Natural killer cell (primary cell): ENCODE results near the gene GPR176. TPM values are rescaled to one million over a fixed set of nuclear protein-coding genes. Genes with fewer than 3 reads are reported as not detected.

ENCODE experiments used
- ATAC-seq, 3 donors: fragments of 150-1000 bp in 2 of 3; fragments of 200-7000 bp in 1 of 3; cut with Tn5 transposase; 1 replicate in 1 of 3; 2 replicates in 2 of 3; pipeline ENCODE4 v1.10.0; 2021; ENCODE audit warnings: mild to moderate bottlenecking in 2 of 3, moderate library complexity in 2 of 3
- DNase-seq, 2 donors: peaks; one replicate each; pipeline versions ENCODE4 v3.0.0 to v3.0.0-alpha.2; 2013 to 2021; ENCODE audit warnings: mixed read lengths in 1 of 2
- H3K27ac ChIP-seq: one replicate; pipeline ENCODE4 v1.5.1; 2013; ENCODE audit warnings: mild to moderate bottlenecking, low read length
- H3K27me3 ChIP-seq: one replicate; pipeline ENCODE4 v1.6.1; 2013; ENCODE audit warnings: low read length; ENCODE audit not compliant: control insufficient read depth, insufficient read depth
- H3K36me3 ChIP-seq: one replicate; pipeline ENCODE4 v1.6.1; 2013; ENCODE audit warnings: low read length; ENCODE audit not compliant: control insufficient read depth, insufficient read depth
- H3K4me1 ChIP-seq: one replicate; pipeline ENCODE4 v1.6.1; 2013; ENCODE audit warnings: low read length; ENCODE audit not compliant: control insufficient read depth, insufficient read depth
- H3K4me3 ChIP-seq: one replicate; pipeline ENCODE4 v1.5.1; 2013; ENCODE audit warnings: low read length
- H3K9me3 ChIP-seq: one replicate; pipeline ENCODE4 v1.6.1; 2013; ENCODE audit warnings: low read length; ENCODE audit not compliant: control insufficient read depth, insufficient read depth
- H3K27ac Mint-ChIP-seq, 2 donors: one replicate each; pipeline ENCODE4 v1.8.0; 2022; ENCODE audit warnings: mild to moderate bottlenecking in 2 of 2, mixed read lengths in 2 of 2, moderate library complexity in 1 of 2
- H3K27me3 Mint-ChIP-seq, 2 donors: one replicate each; pipeline ENCODE4 v1.8.0; 2022; ENCODE audit warnings: low read depth in 2 of 2, mixed read lengths in 2 of 2
- H3K36me3 Mint-ChIP-seq: one replicate; pipeline ENCODE4 v1.8.0; 2022; ENCODE audit warnings: mixed read lengths
- H3K4me1 Mint-ChIP-seq, 2 donors: one replicate each; pipeline ENCODE4 v1.8.0; 2022; ENCODE audit warnings: mixed read lengths in 2 of 2
- H3K4me3 Mint-ChIP-seq: one replicate; pipeline ENCODE4 v1.8.0; 2022; ENCODE audit warnings: mild to moderate bottlenecking, moderate library complexity, mixed read lengths
- H3K9me3 Mint-ChIP-seq, 2 donors: one replicate each; pipeline ENCODE4 v1.8.0; 2022; ENCODE audit warnings: mixed read lengths in 2 of 2
- WGBS: methylation state at CpG from one replicate; pipeline ENCODE4 v1.1.7; 2013; ENCODE audit warnings: missing lambda C conversion rate; ENCODE audit not compliant: insufficient coverage; 5-methylcytosine and 5-hydroxymethylcytosine counted together
- intact Hi-C: fragments of 100-400 bp; cut with micrococcal nuclease; formaldehyde crosslinking; loops from one replicate; pipeline ENCODE4 v1.14.2; 2022
- total RNA-seq, 4 donors: library from RNA; stranded (reverse); fragments of 120-200 nt in 1 of 4; gene quantifications; one replicate each; pipeline versions ENCODE4 v1.2.3 to v1.2.4, GENCODE V29; 2013 to 2022
- TF ChIP-seq, protein P1 (sequence below): fragments of 200-600 bp; IDR thresholded peaks from one replicate; pipeline ENCODE4 v1.8.0; 2022; ENCODE audit warnings: antibody characterized with exemption

GPR176 gene
- total RNA-seq, 3 donors from 2014 or later (not counting 1 experiment from before 2014, with no cell fraction given), result 0.38 TPM; not detected in 2

DNA sequence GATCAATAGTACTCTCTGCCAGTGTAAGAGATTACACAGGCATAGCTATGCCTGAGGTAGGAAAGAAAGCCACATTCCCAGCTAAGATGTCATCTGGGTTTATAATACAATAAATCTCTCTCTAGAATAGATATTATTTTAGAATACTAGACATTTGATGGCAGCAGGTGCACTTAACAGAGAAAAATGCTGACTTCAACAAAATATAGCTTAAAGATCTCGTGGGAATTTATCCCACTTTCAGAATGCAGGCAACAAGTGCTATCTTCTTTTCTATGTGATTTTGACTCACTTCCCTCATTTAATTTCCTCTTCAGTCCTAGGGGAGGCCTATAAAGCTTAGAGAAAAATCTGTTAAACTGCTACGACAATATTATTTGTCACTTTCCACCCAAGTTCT, 76.5 kb downstream of the GPR176 start:
- no peaks in the 10 kb centered on the region for H3K9me3 ChIP-seq
- 75% methylated on average over 1 of the region's 2 CpGs for WGBS
- ATAC-seq, result no peak
- H3K4me3 Mint-ChIP-seq, result no peak overlapping the region
- H3K36me3 ChIP-seq, result no peaks in the 10 kb centered on the region
- H3K9me3 Mint-ChIP-seq, result no peaks in the 10 kb centered on the region
- H3K27ac ChIP-seq, result no peak overlapping the region
- peaks cover 14 to 18% of the 10 kb centered on the region in 2 donors for H3K27me3 Mint-ChIP-seq
- TF ChIP-seq, protein P1, sequence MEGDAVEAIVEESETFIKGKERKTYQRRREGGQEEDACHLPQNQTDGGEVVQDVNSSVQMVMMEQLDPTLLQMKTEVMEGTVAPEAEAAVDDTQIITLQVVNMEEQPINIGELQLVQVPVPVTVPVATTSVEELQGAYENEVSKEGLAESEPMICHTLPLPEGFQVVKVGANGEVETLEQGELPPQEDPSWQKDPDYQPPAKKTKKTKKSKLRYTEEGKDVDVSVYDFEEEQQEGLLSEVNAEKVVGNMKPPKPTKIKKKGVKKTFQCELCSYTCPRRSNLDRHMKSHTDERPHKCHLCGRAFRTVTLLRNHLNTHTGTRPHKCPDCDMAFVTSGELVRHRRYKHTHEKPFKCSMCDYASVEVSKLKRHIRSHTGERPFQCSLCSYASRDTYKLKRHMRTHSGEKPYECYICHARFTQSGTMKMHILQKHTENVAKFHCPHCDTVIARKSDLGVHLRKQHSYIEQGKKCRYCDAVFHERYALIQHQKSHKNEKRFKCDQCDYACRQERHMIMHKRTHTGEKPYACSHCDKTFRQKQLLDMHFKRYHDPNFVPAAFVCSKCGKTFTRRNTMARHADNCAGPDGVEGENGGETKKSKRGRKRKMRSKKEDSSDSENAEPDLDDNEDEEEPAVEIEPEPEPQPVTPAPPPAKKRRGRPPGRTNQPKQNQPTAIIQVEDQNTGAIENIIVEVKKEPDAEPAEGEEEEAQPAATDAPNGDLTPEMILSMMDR, result no peak
- H3K27me3 ChIP-seq, result no peaks in the 10 kb centered on the region
- no peak overlapping the region for H3K4me3 ChIP-seq
- DNase-seq, result no peak
- H3K4me1 Mint-ChIP-seq, result no peaks in the 10 kb centered on the region
- intact Hi-C loops, result no loop called here
- no peak overlapping the region for H3K27ac Mint-ChIP-seq
- H3K4me1 ChIP-seq, result no peaks in the 10 kb centered on the region
- H3K36me3 Mint-ChIP-seq, result no peaks in the 10 kb centered on the region

DNA sequence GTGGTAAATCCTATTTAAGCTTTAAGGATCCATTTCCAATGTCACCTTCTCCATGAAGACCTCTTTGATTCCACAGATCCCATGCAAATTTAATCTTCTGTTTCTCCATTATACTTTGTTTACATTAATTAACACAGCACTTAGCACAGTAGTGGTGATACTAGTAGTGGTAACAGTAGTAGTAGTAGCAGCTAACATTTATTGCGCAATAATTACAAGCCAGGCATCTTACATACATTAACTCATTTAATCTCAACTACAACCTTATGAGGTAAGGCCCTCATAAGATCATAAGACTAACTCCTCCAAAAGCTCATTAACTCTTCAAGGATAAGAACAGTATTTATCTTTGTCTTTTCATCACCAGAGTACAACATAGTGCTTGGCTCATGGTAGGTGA, 82.6 kb downstream of the GPR176 start:
- no peaks in the 10 kb centered on the region for H3K4me1 Mint-ChIP-seq
- Histone ChIP-seq H3K27ac (no peak overlapping the region), H3K36me3 (no peaks in the 10 kb centered on the region), H3K27me3 (peaks cover 3% of the 10 kb centered on the region), H3K4me1 (no peaks in the 10 kb centered on the region), H3K4me3 (no peak overlapping the region), H3K9me3 (no peaks in the 10 kb centered on the region)
- no peaks in the 10 kb centered on the region for H3K36me3 Mint-ChIP-seq
- ATAC-seq (no peak), DNase-seq (no peak)
- H3K4me3 Mint-ChIP-seq, result no peak overlapping the region
- no peak overlapping the region for H3K27ac Mint-ChIP-seq
- H3K9me3 Mint-ChIP-seq, result no peaks in the 10 kb centered on the region
- TF ChIP-seq, protein P1, result no peak
- no CpG with 5 or more reads among the region's 1 CpG for WGBS
- H3K27me3 Mint-ChIP-seq, result peaks cover 28 to 32% of the 10 kb centered on the region in 2 donors
- intact Hi-C loops, result no loop called here

DNA sequence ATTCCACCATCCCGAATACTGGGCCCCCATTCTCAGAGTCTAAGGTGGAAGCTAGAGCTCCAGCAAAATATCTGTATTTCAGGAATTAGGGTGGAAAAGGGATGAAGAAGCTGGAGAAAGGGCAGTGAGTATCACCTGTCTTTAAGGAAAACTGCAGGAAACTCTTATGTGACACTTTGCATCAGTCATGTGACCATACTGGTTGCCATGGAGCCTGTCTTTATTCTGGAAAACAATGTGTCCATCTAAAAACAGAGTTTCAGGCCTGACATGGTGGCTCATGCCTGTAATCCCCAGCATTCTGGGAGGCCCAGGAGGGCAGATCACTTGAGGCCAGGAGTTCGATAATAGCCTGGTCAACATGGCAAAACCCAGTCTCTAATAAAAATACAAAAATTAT, 84.5 kb downstream of the GPR176 start:
- H3K27ac Mint-ChIP-seq, result no peak overlapping the region
- no peak for ATAC-seq

DNA sequence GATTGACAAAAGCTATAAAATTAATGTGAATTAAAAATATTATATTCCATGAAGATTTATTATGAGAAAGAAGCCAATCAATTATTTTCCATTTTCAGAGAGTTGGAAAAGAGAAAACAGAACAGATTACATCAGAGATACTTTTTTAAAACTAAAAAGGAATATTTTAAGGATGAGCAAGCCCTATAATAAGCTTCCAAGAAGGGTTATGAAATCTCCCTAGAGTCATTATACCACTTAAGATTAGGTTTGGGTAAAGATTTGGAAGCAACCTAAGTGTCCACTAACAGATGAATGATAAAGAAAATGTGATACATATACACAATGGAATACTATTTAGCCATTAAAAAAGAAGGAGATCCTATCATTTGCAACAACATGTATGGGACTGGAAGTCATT, 85.8 kb downstream of the GPR176 start:
- Histone ChIP-seq H3K9me3 (no peaks in the 10 kb centered on the region), H3K4me1 (no peaks in the 10 kb centered on the region), H3K36me3 (no peaks in the 10 kb centered on the region), H3K27ac (no peak overlapping the region), H3K27me3 (peaks cover 6% of the 10 kb centered on the region), H3K4me3 (no peak overlapping the region)
- Mint-ChIP-seq H3K9me3 (no peaks in the 10 kb centered on the region), H3K27ac (no peak overlapping the region), H3K4me3 (no peak overlapping the region), H3K4me1 (no peaks in the 10 kb centered on the region), H3K36me3 (no peaks in the 10 kb centered on the region), H3K27me3 (peaks cover 37 to 42% of the 10 kb centered on the region in 2 donors)
- TF ChIP-seq, protein P1, result no peak
- DNase-seq (no peak), ATAC-seq (no peak)
- intact Hi-C loops, result no loop called here

More for the DNA sequence above, 84.5 kb downstream of the GPR176 start:
- no peak overlapping the region for H3K27ac ChIP-seq
- TF ChIP-seq, protein P1, result no peak
- H3K36me3 ChIP-seq, result no peaks in the 10 kb centered on the region
- no peaks in the 10 kb centered on the region for H3K9me3 Mint-ChIP-seq
- H3K27me3 Mint-ChIP-seq, result peaks cover 32 to 37% of the 10 kb centered on the region in 2 donors
- H3K4me1 Mint-ChIP-seq, result no peaks in the 10 kb centered on the region
- H3K9me3 ChIP-seq, result no peaks in the 10 kb centered on the region
- H3K36me3 Mint-ChIP-seq, result no peaks in the 10 kb centered on the region
- no peak for DNase-seq
- WGBS, result 98% methylated on average over 2 of the region's 2 CpGs
- intact Hi-C loops, result no loop called here
- no peak overlapping the region for H3K4me3 Mint-ChIP-seq
- no peaks in the 10 kb centered on the region for H3K4me1 ChIP-seq
- no peak overlapping the region for H3K4me3 ChIP-seq
- peaks cover 6% of the 10 kb centered on the region for H3K27me3 ChIP-seq
